Measurements from ENCODE around the gene PROC.
"Not testable (repeated sequence)": the region's sequence is repeated elsewhere in the genome, so short reads cannot be mapped to it uniquely, and the experiment has no call there.

The PROC gene

DNA sequence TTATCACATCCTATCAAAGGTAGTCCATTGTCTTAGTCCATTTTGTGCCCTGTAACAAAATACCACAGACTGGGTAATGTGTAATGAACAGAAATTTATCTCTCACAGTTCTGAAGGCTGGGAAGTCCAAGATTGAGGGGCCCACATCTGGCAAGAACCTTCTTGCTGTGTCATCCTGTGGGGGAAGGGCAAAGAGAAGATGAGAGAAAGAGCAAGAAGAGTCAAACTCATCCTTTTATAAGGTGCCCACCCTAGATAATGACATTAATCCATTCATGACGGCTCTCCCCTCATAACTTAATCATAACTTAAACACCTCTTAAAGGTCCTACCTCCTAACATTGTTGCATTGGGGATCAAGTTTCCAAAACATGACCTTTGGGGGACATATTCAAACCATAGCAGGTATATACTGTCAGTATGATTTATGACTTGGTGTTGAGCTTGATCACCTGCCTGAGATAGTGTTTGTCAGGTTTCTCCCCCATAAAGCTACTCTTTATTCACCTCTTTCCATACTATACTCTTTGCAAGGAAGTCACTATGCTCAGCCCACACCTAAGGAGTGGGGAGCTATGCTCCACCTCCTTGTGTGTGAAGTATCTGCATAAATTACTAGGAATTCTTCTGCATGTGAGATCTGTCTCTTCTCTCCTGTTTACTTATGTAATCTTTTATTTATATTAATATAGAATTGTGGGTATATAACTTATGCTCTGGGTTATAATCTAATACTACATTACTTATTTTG is 25.2 kb upstream of the PROC start:
- DNase-seq: no peak
- in situ Hi-C loops (cut with MboI; ENCODE audit: low pct_unique_long_range_greater_than_20kb, low sequenced_read_pairs): no loop called here

DNA sequence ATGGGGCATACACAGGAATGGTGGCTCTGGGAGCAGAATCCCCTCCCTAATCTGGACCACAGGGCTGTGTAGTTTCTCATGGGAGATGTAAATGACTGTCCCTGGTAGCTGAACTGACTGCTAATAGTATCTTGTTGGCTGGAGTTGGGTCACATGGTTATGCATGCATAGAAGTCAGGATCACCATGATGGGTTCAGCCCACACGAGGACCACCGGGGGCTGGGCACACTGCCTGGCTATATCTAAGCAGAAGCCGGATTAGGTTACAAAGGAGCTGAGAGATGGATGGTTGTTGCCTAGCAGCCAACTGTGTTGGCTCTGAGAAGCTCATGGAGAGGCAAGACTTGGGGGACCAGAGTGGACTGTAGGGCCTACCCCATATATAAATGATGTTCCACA is 23.7 kb upstream of the PROC start:
- in situ Hi-C loops (cut with MboI; ENCODE audit: low pct_unique_long_range_greater_than_20kb, low sequenced_read_pairs): no loop called here
- DNase-seq: no peak

DNA sequence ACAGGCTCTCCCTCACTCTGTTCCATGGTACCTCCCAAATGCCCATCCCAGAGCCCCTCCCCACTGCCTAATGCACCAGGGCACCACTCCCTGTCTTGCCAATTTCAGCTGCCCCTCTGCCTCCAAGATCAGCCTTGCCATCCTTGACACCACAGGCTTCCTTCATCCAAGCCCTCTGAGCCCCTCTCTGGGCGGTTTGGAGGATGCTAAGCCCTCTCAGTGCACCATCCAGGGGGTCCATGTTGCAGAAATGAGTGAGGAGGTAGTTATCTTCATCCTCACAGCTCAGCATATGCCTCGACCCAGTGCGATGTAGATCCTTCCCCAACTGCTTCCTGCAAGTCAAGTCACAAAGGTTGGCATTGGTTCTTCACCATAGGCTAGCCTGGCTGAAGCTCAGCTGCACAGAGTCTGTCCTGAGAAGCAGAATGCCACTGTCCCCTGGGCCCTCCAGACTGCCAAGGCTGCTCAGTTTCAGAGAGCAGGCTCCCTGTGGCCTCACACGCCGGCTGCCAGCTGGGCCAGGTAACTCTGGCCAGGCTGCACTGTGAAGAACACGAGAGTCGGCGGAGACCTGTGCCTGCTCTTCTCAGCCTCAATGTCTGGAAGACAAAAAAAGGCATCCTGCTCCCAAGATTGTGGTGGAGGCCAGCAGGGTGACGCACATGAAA is 20.5 kb upstream of the PROC start:
- no peak for DNase-seq
- in situ Hi-C loops (cut with MboI; ENCODE audit: low pct_unique_long_range_greater_than_20kb, low sequenced_read_pairs): no loop called here

- in situ Hi-C loops (cut with MboI; ENCODE audit: low pct_unique_long_range_greater_than_20kb, low sequenced_read_pairs): no loop called here
- DNase-seq: peak; percentile 54
Observed at GRCh38 chr2:127398239-127398590, 20.0 kb upstream of the PROC start.

- no peak for DNase-seq
- in situ Hi-C loops (cut with MboI; ENCODE audit: low pct_unique_long_range_greater_than_20kb, low sequenced_read_pairs): no loop called here
Observed at GRCh38 chr2:127400533-127400896, 17.7 kb upstream of the PROC start.

DNA sequence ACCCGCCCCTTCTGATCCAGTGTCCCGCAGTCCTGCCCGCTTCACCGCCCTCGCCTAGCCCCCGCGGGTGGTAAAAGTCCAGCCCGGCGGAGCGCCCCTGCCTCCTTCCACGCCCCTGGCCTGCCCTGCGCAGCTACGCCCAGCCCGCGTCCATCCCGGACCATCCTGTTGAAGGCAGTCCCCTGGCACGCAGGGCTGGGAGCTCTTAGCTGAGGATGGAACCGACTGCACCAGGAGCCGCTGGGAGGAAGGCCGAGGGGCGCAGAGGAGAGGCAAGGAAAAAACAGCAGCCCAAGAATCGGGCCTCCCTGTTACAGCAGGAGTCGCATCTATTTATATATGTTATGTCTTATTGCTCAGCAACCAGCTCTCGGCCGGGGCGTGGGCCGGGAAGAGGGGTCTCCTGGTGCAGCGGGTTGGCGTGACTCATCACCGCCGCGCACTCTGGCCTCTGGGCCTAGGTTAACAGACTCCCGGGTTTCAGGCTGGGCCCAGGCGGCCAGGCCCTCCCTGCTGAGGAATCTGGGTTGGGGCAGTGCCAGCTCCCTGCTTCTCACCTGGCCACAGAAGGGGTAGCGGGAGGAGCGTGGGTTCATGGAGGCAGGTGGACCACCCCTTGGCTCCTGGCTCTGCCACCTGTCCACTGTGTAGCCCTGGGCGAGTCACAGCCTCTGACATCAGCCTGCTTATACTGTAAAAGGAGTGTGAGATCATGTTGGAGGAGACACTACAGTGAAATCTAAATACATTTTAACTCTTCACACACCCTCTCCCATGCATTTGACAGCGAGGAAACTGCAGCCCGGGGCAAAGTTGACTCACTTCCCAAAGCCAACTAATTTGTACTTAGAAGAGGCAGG is 17.1 kb upstream of the PROC start:
- in situ Hi-C loops (cut with MboI; ENCODE audit: low pct_unique_long_range_greater_than_20kb, low sequenced_read_pairs): no loop called here
- no peak for DNase-seq

DNA sequence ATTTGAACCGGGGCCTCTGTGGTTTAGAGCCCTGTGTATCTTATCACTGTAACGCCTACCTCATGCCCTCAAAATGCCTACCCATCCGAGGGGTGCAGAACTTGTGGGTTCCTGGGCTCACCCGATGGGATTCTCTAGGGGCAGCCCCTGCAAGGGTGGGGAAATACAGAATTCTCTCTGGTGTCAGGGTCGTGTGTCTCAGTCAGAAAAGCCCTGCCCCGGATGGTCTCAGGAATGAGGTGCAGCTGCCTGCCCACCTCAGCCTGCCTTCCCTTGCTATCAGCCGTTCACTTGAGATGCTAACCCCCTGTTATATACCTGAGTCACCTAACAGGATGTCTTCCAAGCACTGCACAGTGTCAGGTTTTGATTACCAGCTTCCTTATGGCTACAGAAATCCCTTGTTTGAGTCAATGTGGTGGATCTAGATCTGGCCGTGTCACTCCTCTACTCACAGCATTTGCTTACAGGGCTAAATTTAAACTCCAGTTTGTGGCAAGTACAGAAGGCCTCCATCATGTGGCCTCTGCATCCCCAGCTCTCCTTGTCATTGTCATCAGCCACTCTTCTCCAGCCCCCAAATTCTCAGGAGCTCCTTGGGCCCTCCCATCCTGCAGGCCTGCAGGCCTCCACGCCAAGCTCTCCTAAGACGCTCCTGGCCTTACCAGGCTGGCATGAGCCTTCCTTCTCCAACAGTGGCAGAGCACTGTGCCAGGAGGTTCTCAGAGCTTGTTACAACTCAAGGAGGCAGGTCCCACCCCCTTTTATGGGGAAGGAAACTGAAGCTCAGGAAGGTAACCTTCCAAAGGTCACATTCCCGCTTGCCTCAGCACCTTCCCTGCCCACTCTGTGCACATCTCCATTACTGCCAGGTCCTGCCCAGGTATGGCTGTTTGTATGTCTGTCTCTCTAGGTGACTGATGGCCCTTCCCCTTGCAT is 16.2 kb upstream of the PROC start:
- in situ Hi-C loops (cut with MboI; ENCODE audit: low pct_unique_long_range_greater_than_20kb, low sequenced_read_pairs): no loop called here

GRCh38 chr2:127403460-127403859 is 14.8 kb upstream of the PROC start:
- in situ Hi-C loops (cut with MboI; ENCODE audit: low pct_unique_long_range_greater_than_20kb, low sequenced_read_pairs): no loop called here
- no peak for DNase-seq

More for the DNA sequence above, 16.2 kb upstream of the PROC start:
- no peak for DNase-seq

- DNase-seq: no peak
- in situ Hi-C loops (cut with MboI; ENCODE audit: low pct_unique_long_range_greater_than_20kb, low sequenced_read_pairs): no loop called here
Observed at GRCh38 chr2:127404466-127405254, 13.6 kb upstream of the PROC start.

DNA sequence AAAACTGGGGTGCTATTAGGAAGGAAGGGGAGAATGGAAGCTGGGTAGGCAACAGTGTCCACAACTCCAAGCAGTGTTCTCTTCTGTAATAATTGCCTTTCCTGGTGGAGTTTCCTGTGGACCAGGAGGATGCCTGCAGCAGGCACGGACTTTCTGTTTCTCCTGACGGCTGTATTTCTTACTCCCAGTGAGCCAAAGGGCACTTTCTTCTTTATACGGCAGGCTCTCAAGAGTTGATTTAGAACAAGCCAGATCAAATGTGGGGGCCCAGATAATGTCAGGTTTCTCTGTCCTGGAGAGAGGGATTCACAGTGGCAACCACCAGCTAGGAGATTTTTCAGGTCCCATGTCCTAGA is 13.0 kb upstream of the PROC start:
- in situ Hi-C loops (cut with MboI; ENCODE audit: low pct_unique_long_range_greater_than_20kb, low sequenced_read_pairs): no loop called here
- DNase-seq: no peak

- no peak for DNase-seq
Observed at GRCh38 chr2:127406454-127406853, 11.8 kb upstream of the PROC start.

GRCh38 chr2:127407091-127407490 is 11.1 kb upstream of the PROC start:
- no peak for DNase-seq
- in situ Hi-C loops (cut with MboI; ENCODE audit: low pct_unique_long_range_greater_than_20kb, low sequenced_read_pairs): no loop called here

More at GRCh38 chr2:127406454-127406853, 11.8 kb upstream of the PROC start:
- in situ Hi-C loops (cut with MboI; ENCODE audit: low pct_unique_long_range_greater_than_20kb, low sequenced_read_pairs): no loop called here

DNA sequence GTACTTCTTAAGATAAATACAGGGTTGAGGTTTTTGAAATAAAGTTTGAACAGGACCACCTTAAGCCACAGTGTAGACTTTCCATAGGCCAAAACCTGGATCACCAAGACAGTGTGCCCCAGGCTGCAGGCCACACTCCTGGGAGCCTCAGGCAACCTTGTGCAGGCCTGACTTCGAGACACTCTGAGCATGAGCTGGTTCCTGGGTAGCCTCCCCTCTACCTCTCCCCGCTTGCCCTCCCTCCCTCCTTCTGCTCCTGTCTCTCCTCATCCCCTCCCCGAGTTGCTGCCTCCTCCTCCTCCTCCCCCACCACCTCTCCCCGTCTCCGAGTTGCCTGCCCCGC is 10.6 kb upstream of the PROC start:
- in situ Hi-C loops (cut with MboI; ENCODE audit: low pct_unique_long_range_greater_than_20kb, low sequenced_read_pairs): no loop called here
- no peak for DNase-seq

DNA sequence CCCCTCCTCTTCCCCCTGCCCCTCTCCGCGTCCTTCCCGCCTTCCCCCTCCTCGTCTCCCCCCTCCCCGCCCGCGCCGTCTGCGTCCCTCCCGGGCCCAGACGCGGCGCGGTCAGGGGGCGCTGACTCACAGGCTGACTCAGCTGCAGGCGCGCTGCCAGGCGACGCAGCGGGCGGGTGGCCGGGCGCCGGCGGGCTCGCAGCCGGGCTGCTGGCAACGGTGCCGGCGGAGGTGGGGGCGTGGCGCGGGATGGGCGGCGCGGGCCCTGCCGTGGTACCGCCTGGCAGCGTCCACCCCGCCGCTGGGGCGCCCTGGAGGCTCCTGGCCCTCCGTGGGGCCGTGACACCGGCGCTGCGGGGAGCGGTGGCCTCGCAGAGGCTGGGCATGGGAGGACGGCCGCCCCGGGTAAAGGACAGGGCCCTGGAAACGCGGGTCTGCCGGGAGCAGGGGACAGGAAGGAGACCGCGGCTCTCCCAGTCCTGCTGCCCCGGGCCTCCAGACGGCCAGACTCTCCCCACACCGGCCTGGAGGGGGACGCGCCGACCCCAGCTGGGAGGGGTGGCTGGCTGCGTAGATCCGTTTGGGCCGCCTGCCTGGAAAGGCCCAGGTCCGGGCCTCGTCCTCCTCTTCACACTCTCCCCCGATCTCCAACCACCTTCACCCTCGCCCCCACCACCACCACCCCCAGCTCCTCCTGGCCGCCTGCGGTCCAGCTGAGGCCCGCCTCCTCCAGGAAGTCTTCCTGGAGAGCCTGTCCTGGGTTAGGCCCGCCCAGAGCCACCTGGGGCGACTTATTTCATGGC is 10.0 kb upstream of the PROC start:
- peak; percentile 80 for DNase-seq
- in situ Hi-C loops (cut with MboI; ENCODE audit: low pct_unique_long_range_greater_than_20kb, low sequenced_read_pairs): no loop called here

GRCh38 chr2:127408807-127409099 is 9.5 kb upstream of the PROC start:
- in situ Hi-C loops (cut with MboI; ENCODE audit: low pct_unique_long_range_greater_than_20kb, low sequenced_read_pairs): no loop called here
- no peak for DNase-seq

DNA sequence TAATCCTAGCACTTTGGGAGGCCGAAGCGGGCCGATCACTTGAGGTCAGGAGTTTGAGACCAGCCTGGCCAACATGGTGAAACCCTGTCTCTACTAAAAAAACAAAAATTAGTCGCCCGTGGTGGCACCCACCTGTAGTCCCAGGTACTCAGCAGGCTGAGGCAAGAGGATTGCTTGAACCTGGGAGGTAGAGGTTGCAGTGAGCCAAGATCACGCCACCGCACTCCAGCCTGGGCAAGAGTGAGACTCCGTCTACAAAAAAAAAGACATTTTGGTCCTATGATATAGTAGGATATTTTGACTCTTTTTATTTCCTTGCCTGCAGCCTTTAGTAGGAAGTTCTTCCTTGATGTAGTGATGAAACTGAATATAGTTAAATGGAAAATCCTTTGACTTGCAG is 8.5 kb upstream of the PROC start:
- in situ Hi-C loops (cut with MboI; ENCODE audit: low pct_unique_long_range_greater_than_20kb, low sequenced_read_pairs); DNase-seq: not testable (repeated sequence)

- in situ Hi-C loops (cut with MboI; ENCODE audit: low pct_unique_long_range_greater_than_20kb, low sequenced_read_pairs): no loop called here
- DNase-seq: no peak
Observed at GRCh38 chr2:127410871-127411652, 7.2 kb upstream of the PROC start.
